NCI-H128 (cell line): Measurements from ENCODE around the gene SLC12A8.

Experiments used
- DNase-seq: peaks from one replicate; lab custom pipeline; 2025; ENCODE audit not compliant: unreplicated experiment; lab: John Stamatoyannopoulos, UW

SLC12A8 gene

GRCh38 chr3:125157183-125157582 is 55.4 kb downstream of the SLC12A8 start:
- no peak for DNase-seq

GRCh38 chr3:125156456-125156855 is 56.1 kb downstream of the SLC12A8 start:
- no peak for DNase-seq

GRCh38 chr3:125154800-125155269 is 57.7 kb downstream of the SLC12A8 start:
- DNase-seq: no peak

- DNase-seq: no peak
Measured at GRCh38 chr3:125154110-125154509, 58.4 kb downstream of the SLC12A8 start.

GRCh38 chr3:125152951-125153350 is 59.6 kb downstream of the SLC12A8 start:
- no peak for DNase-seq

GRCh38 chr3:125151916-125152315 is 60.6 kb downstream of the SLC12A8 start:
- DNase-seq: no peak

- DNase-seq: no peak
Measured at GRCh38 chr3:125151442-125151817, 61.1 kb downstream of the SLC12A8 start.

GRCh38 chr3:125150525-125151441 is 61.8 kb downstream of the SLC12A8 start:
- DNase-seq: no peak

- no peak for DNase-seq
Measured at GRCh38 chr3:125149462-125149861, 63.1 kb downstream of the SLC12A8 start.

- no peak for DNase-seq
Measured at GRCh38 chr3:125148836-125149235, 63.7 kb downstream of the SLC12A8 start.

GRCh38 chr3:125148016-125148812 is 64.3 kb downstream of the SLC12A8 start:
- DNase-seq: no peak

GRCh38 chr3:125147491-125147820 is 65.1 kb downstream of the SLC12A8 start:
- no peak for DNase-seq

- no peak for DNase-seq
Measured at GRCh38 chr3:125146626-125147490, 65.7 kb downstream of the SLC12A8 start.

- no peak for DNase-seq
Measured at GRCh38 chr3:125145751-125146475, 66.6 kb downstream of the SLC12A8 start.

GRCh38 chr3:125144653-125145314 is 67.8 kb downstream of the SLC12A8 start:
- DNase-seq: no peak

- no peak for DNase-seq
Measured at GRCh38 chr3:125143982-125144652, 68.4 kb downstream of the SLC12A8 start.

GRCh38 chr3:125143538-125143937 is 69.0 kb downstream of the SLC12A8 start:
- DNase-seq: no peak

GRCh38 chr3:125142940-125143339 is 69.6 kb downstream of the SLC12A8 start:
- DNase-seq: no peak

GRCh38 chr3:125142420-125142778 is 70.1 kb downstream of the SLC12A8 start:
- no peak for DNase-seq
